Endothelial cell of umbilical vein (primary cell): Measurements from ENCODE around the gene TMEM178B. TPM values are rescaled to one million over a fixed set of nuclear protein-coding genes. Genes with fewer than 3 reads are reported as not detected.

Experiments
- BruUV-seq: library from RNA; stranded (reverse); fragments of 400-500 nt; replicated peaks from 2 replicates; lab custom pipeline; 2021; lab: Mats Ljungman, UMichigan
- CTCF ChIA-PET: fragments of 300-600, 350-600 bp; sonication (Branson Sonifier 250); formaldehyde crosslinking; loops from one replicate; lab custom pipeline; 2021; ENCODE audit warnings: antibody characterized with exemption, inconsistent platforms; lab: Charles Lee
- POLR2A ChIA-PET: fragments of 300-600, 350-600 bp; sonication (Branson Sonifier 250); formaldehyde crosslinking; loops from one replicate; lab custom pipeline; 2021; ENCODE audit warnings: antibody characterized with exemption, inconsistent platforms; lab: Charles Lee
- DNase-seq: peaks from one replicate; pipeline ENCODE4 v3.0.0-alpha.2; 2011; ENCODE audit warnings: low read depth, low spot score
- FAIRE-seq: peaks from 2 replicates; lab custom pipeline; 2011; peaks lifted over from hg19 to GRCh38; lab: Jason Lieb, UNC
- H2AFZ ChIP-seq: 2 replicates; pipeline ENCODE4 v1.6.0; 2012; ENCODE audit warnings: low read depth, low read length, control low read depth, inconsistent platforms
- H3K27ac ChIP-seq: 2 replicates; pipeline ENCODE4 v1.5.1; 2011; ENCODE audit warnings: low read depth, mild to moderate bottlenecking, control low read depth, low read length, moderate library complexity; ENCODE audit not compliant: insufficient read depth
- H3K27me3 ChIP-seq, 2 experiments: 2 replicates each; pipeline versions ENCODE4 v1.6.0 to v1.6.1; 2011; ENCODE audit warnings: low read length in 2 of 2, mixed read lengths in 1 of 2; ENCODE audit not compliant: control insufficient read depth in 2 of 2, insufficient read depth in 2 of 2
- H3K36me3 ChIP-seq, 2 experiments: 2 replicates in 1 of 2; 3 replicates in 1 of 2; pipeline ENCODE4 v1.5.1; 2011; ENCODE audit warnings: low read length in 2 of 2, mild to moderate bottlenecking in 1 of 2, moderate library complexity in 1 of 2; ENCODE audit not compliant: control insufficient read depth in 2 of 2, insufficient read depth in 2 of 2; ENCODE audit errors: extremely low read depth in 1 of 2
- H3K4me1 ChIP-seq: 3 replicates; pipeline ENCODE4 v1.5.1; 2011; ENCODE audit warnings: mild to moderate bottlenecking, low read length; ENCODE audit not compliant: control insufficient read depth, insufficient read depth; ENCODE audit errors: extremely low read depth
- H3K4me2 ChIP-seq: 2 replicates; pipeline ENCODE4 v1.6.1; 2011; ENCODE audit warnings: low read length, control low read depth, mixed read lengths; ENCODE audit not compliant: insufficient read depth
- H3K4me3 ChIP-seq, 3 experiments: fragments of 200-600 bp in 1 of 3; sonication (generic), shearing (Covaris generic) in 1 of 3; replicated peaks in 1 of 3; 2 replicates each; pipeline ENCODE4 v1.5.1; 2011 to 2016; ENCODE audit warnings: control low read depth in 3 of 3, low read length in 3 of 3, mild to moderate bottlenecking in 2 of 3, inconsistent platforms in 1 of 3, low read depth in 1 of 3, moderate library complexity in 1 of 3; ENCODE audit not compliant: insufficient read depth in 1 of 3
- H3K79me2 ChIP-seq: 2 replicates; pipeline ENCODE4 v1.6.0; 2012; ENCODE audit warnings: low read length, inconsistent platforms; ENCODE audit not compliant: control insufficient read depth, insufficient read depth
- H3K9ac ChIP-seq: replicated peaks from 2 replicates; pipeline ENCODE3; 2011; ENCODE audit warnings: low read length, control low read depth; ENCODE audit not compliant: insufficient read depth; ENCODE audit errors: extremely low read depth
- H3K9me1 ChIP-seq: replicated peaks from 3 replicates; pipeline ENCODE4 v1.6.0; 2011; ENCODE audit warnings: mild to moderate bottlenecking, low read length; ENCODE audit not compliant: control insufficient read depth, insufficient read depth; ENCODE audit errors: extremely low read depth
- H3K9me3 ChIP-seq: replicated peaks from 2 replicates; pipeline ENCODE4 v1.5.1; 2012; ENCODE audit warnings: low read length, inconsistent platforms; ENCODE audit not compliant: control insufficient read depth, insufficient read depth
- H4K20me1 ChIP-seq: replicated peaks from 2 replicates; pipeline ENCODE3; 2011; ENCODE audit warnings: mild to moderate bottlenecking, low read length; ENCODE audit not compliant: control insufficient read depth, insufficient read depth; ENCODE audit errors: extremely low read depth
- EZH2 ChIP-seq: IDR thresholded peaks from 2 replicates; pipeline ENCODE4 v1.6.1; 2012; ENCODE audit warnings: borderline replicate concordance, low read depth, mild to moderate bottlenecking, moderate library complexity, low read length, inconsistent platforms; ENCODE audit not compliant: severe bottlenecking
- FOS ChIP-seq: IDR thresholded peaks from 2 replicates; pipeline ENCODE4 v1.6.1; 2011; ENCODE audit warnings: mild to moderate bottlenecking, low read length, moderate library complexity, borderline replicate concordance; ENCODE audit not compliant: insufficient read depth
- GATA2 ChIP-seq: IDR thresholded peaks from 2 replicates; pipeline ENCODE4 v1.7.0; 2011; ENCODE audit warnings: low read depth, mild to moderate bottlenecking, moderate library complexity, mixed read lengths, low read length; ENCODE audit not compliant: insufficient read length, insufficient read depth
- JUN ChIP-seq: IDR thresholded peaks from 2 replicates; pipeline ENCODE4 v1.6.1; 2011; ENCODE audit warnings: borderline replicate concordance, low read depth; ENCODE audit not compliant: insufficient read length, insufficient read depth
- MAX ChIP-seq: IDR thresholded peaks from 2 replicates; pipeline ENCODE4 v1.6.1; 2011; ENCODE audit not compliant: insufficient read depth, insufficient read length
- MYC ChIP-seq: IDR thresholded peaks from one replicate; pipeline ENCODE4 v1.6.1; 2011; ENCODE audit warnings: mild to moderate bottlenecking, low read depth, low read length
- POLR2A ChIP-seq: IDR thresholded peaks from 2 replicates; pipeline ENCODE4 v1.6.1; 2012; ENCODE audit warnings: low read depth, mild to moderate bottlenecking, control low read depth, low read length
- POLR2AphosphoS5 ChIP-seq: IDR thresholded peaks from 2 replicates; pipeline ENCODE4 v1.6.1; 2012; ENCODE audit warnings: low read depth, mild to moderate bottlenecking, control low read depth, low read length, moderate library complexity; ENCODE audit not compliant: insufficient read depth
- dilution Hi-C: fragments of 300-500 bp; cut with MboI; formaldehyde crosslinking; loops from one replicate; pipeline ENCODE4 v1.15.0; 2019; ENCODE audit warnings: low sequenced_read_pairs; ENCODE audit not compliant: extremely low pct_ligation_motif_present
- intact Hi-C: fragments of 100-400 bp; cut with micrococcal nuclease; formaldehyde crosslinking; loops from one replicate; pipeline ENCODE4 v1.10.0; 2022
- polyA plus RNA-seq, 4 experiments: library from polyadenylated mRNA; depleted of rRNA in 3 of 4; stranded (reverse) in 3 of 4; unstranded in 1 of 4; fragments of >200 nt; gene quantifications; 2 replicates each; pipeline versions ENCODE4 v1.2.1 to v1.2.3, GENCODE V29; 2011 to 2012; ENCODE audit warnings: missing spikeins in 1 of 4
- total RNA-seq: library from RNA; stranded (reverse); gene quantifications from 2 replicates; pipeline ENCODE4 v1.2.3, GENCODE V29; 2021
- TF ChIP-seq, protein P1 (sequence below), 2 donors: IDR thresholded peaks; 1 replicate in 1 of 2; 2 replicates in 1 of 2; pipeline ENCODE4 v1.5.1; 2011; ENCODE audit warnings: low read length in 2 of 2, mild to moderate bottlenecking in 2 of 2, moderate library complexity in 2 of 2, control low read depth in 1 of 2, inconsistent platforms in 1 of 2, low read depth in 1 of 2; ENCODE audit not compliant: insufficient read depth in 1 of 2; ENCODE audit errors: extremely low read depth in 1 of 2

Gene TMEM178B
- total and polyA plus RNA-seq, 2 donors (not counting 3 experiments of a cell fraction or from before 2014, with no cell fraction given), result not detected

DNA sequence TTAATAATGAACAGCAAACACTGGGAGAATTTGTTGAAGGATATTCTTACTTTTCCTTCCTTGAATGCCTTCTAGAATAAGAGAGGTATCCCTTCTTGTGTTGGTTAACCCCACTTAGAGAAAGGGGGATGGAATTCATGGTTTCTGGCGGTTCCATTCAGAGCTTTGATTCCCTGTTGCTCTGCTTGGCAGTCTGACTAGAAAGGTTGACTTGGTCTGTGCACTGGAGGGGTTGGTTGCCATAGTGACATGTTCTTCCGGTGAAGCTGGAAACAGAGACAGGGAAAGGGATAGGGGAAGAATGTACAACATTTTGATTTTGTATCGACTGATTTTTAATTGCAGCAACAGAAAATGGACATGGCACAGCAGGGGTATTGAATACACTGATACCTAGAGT, 2.5 kb downstream of the TMEM178B start:
- DNase-seq (no peak), FAIRE-seq (no peak)
- H3K9ac ChIP-seq, result no peak overlapping the region
- H2AFZ ChIP-seq, result no peak overlapping the region
- no peak overlapping the region for H3K4me2 ChIP-seq
- H4K20me1 ChIP-seq, result no peaks in the 10 kb centered on the region
- CTCF ChIA-PET, result no interaction called here
- H3K27me3 ChIP-seq, result peaks cover 28 to 45% of the 10 kb centered on the region in 2 experiments
- no TSS peak for BruUV-seq
- POLR2A ChIA-PET, result no interaction called here
- no peaks in the 10 kb centered on the region for H3K9me3 ChIP-seq
- H3K36me3 ChIP-seq, result no peaks in the 10 kb centered on the region
- peaks cover 10% of the 10 kb centered on the region for H3K4me1 ChIP-seq
- intact Hi-C loops, result no loop called here
- no peak overlapping the region for H3K27ac ChIP-seq
- TF ChIP-seq EZH2 (no peak), MYC (no peak), POLR2AphosphoS5 (no peak), GATA2 (no peak)
- TF ChIP-seq, protein P1, sequence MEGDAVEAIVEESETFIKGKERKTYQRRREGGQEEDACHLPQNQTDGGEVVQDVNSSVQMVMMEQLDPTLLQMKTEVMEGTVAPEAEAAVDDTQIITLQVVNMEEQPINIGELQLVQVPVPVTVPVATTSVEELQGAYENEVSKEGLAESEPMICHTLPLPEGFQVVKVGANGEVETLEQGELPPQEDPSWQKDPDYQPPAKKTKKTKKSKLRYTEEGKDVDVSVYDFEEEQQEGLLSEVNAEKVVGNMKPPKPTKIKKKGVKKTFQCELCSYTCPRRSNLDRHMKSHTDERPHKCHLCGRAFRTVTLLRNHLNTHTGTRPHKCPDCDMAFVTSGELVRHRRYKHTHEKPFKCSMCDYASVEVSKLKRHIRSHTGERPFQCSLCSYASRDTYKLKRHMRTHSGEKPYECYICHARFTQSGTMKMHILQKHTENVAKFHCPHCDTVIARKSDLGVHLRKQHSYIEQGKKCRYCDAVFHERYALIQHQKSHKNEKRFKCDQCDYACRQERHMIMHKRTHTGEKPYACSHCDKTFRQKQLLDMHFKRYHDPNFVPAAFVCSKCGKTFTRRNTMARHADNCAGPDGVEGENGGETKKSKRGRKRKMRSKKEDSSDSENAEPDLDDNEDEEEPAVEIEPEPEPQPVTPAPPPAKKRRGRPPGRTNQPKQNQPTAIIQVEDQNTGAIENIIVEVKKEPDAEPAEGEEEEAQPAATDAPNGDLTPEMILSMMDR (IDR thresholded peaks at IDR 0.05; ENCODE audit: extremely low read depth in 1 of 2, insufficient read depth in 1 of 2, low read depth in 1 of 2, low read length in 2 of 2), result no peak
- H3K79me2 ChIP-seq, result no peaks in the 10 kb centered on the region
- dilution Hi-C loops, result no loop called here
- H3K4me3 ChIP-seq, result no peak overlapping the region
- H3K9me1 ChIP-seq, result no peaks in the 10 kb centered on the region

DNA sequence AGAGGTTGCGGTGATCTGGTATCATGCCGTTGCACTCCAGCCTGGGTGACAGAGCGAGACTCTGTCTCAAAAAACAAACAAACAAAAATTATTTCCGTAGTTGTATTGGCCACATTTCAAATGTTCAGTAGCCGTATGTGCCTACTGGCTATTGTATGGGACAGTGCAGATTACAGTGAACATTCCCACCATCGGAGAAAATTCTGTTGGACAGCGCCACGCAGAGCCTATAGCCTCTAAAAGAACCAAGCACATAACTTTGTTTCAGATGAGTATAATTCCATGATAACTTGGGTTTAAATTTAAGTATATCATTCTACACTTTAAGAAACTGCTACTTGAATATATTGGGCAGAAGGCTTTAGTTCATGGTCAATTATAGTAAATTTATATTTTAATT, 5.4 kb downstream of the TMEM178B start:
- Histone ChIP-seq H3K27ac (no peak overlapping the region), H3K4me2 (no peak overlapping the region), H3K4me1 (no peaks in the 10 kb centered on the region), H3K79me2 (no peaks in the 10 kb centered on the region), H3K9me1 (no peaks in the 10 kb centered on the region), H2AFZ (no peak overlapping the region), H3K9me3 (no peaks in the 10 kb centered on the region), H3K9ac (no peak overlapping the region), H4K20me1 (no peaks in the 10 kb centered on the region), H3K4me3 (no peak overlapping the region), H3K27me3 (peaks cover 12 to 17% of the 10 kb centered on the region in 2 experiments), H3K36me3 (no peaks in the 10 kb centered on the region)
- ChIA-PET CTCF (no interaction called here), POLR2A (no interaction called here)
- dilution Hi-C loops (no loop called here), intact Hi-C loops (no loop called here)
- DNase-seq (no peak), FAIRE-seq (no peak)
- TF ChIP-seq EZH2 (no peak), POLR2AphosphoS5 (no peak), GATA2 (no peak), MYC (no peak), FOS (no peak), JUN (no peak), POLR2A (no peak), MAX (no peak)
- TF ChIP-seq, protein P1 (IDR thresholded peaks at IDR 0.05; ENCODE audit: extremely low read depth in 1 of 2, insufficient read depth in 1 of 2, low read depth in 1 of 2, low read length in 2 of 2), result no peak
- BruUV-seq, result no TSS peak
